ENCODE results near the gene CDC25B. TPM values are rescaled to one million over a fixed set of nuclear protein-coding genes. Genes with fewer than 3 reads are reported as not detected.

Gene CDC25B
- total and polyA plus RNA-seq, 2 of the 13 experiments (the other 11 are each of a cell fraction or from before 2014, with no cell fraction given) = 14.5 to 19.4 TPM

DNA sequence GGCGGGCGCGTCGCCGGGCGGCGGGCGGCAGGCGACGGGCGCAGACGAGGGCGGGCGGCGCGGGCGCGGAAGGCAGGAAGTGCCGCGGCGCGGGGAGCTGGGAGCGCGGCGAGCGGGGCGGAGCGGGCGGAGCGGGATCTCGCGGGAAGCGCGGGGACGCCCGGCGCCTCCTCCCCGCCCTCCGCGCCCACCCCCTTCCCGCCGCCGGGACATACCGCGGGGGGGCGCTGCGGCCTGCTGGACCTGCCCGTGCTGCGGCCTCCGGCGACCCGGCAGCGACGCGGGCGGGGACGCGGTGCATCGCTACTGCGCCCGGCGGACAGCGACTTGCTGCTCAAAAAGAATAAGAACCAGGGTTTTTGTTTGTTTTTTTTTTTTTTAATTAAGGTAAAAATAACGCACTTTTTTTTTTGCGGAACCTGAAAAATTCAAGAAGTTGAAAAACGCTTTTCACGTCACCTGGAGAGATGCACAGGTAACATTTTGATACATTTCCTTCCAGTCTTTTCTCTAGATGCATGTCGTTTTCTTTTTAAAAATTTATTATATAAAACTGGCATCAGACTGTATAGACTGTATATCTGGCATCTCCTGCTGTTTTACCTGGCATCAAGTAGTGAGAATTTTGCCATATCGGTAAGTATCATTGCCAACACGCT lies 9.3 kb upstream of the CDC25B start, which contains the start of gene CENPB (continued):
- peak; percentile 84 for TF ChIP-seq ZMYM4 (CRISPR knock-in tag; IDR thresholded peaks at IDR 0.05)
- TF ChIP-seq RFXANK (CRISPR knock-in tag; IDR thresholded peaks at IDR 0.05) = no peak
- TF ChIP-seq MLX (CRISPR knock-in tag; IDR thresholded peaks at IDR 0.05) = 0 out of 2 replicates have a peak, but pooled peaks have one; percentile 23
- TF ChIP-seq, protein P1, sequence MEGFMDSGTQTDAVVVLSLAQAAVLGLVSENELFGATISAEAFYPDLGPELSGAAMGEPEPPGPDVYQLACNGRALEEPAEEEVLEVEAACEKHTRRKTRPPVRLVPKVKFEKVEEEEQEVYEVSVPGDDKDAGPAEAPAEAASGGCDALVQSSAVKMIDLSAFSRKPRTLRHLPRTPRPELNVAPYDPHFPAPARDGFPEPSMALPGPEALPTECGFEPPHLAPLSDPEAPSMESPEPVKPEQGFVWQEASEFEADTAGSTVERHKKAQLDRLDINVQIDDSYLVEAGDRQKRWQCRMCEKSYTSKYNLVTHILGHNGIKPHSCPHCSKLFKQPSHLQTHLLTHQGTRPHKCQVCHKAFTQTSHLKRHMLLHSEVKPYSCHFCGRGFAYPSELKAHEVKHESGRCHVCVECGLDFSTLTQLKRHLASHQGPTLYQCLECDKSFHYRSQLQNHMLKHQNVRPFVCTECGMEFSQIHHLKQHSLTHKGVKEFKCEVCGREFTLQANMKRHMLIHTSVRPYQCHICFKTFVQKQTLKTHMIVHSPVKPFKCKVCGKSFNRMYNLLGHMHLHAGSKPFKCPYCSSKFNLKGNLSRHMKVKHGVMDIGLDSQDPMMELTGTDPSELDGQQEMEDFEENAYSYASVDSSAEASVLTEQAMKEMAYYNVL (CRISPR knock-in tag; IDR thresholded peaks at IDR 0.05; ENCODE audit: borderline replicate concordance) = peak; percentile 17; the same call in 1 of the 2 replicates
- no peak for TF ChIP-seq KDM6A (CRISPR knock-in tag; IDR thresholded peaks at IDR 0.05; ENCODE audit: low read depth)
- TF ChIP-seq ZNF441 (CRISPR knock-in tag; IDR thresholded peaks at IDR 0.05; ENCODE audit: borderline replicate concordance) = peak; percentile 73
- TF ChIP-seq ZNF850 (CRISPR knock-in tag; conservative IDR thresholded peaks at IDR 0.05) = no peak
- TF ChIP-seq ZSCAN12 (CRISPR knock-in tag; IDR thresholded peaks at IDR 0.05) = no peak
- TF ChIP-seq ZNF574 (CRISPR knock-in tag; IDR thresholded peaks at IDR 0.05) = peak; percentile 61
- peak; percentile 66 for TF ChIP-seq HNRNPLL (IDR thresholded peaks at IDR 0.05; ENCODE audit: low read depth, low read length, poor library complexity, severe bottlenecking)
- TF ChIP-seq ZNF234 (CRISPR knock-in tag; conservative IDR thresholded peaks at IDR 0.05) = no peak
- TF ChIP-seq NR3C1 (CRISPR knock-in tag; IDR thresholded peaks at IDR 0.05) = no peak
- no peak for TF ChIP-seq ZBTB26 (CRISPR knock-in tag; IDR thresholded peaks at IDR 0.05; ENCODE audit: borderline replicate concordance)
- TF ChIP-seq ZNF33B (CRISPR knock-in tag; IDR thresholded peaks at IDR 0.05) = no peak
- TF ChIP-seq PAF1 (CRISPR knock-in tag; IDR thresholded peaks at IDR 0.05) = no peak
- TF ChIP-seq FOSL1 (CRISPR knock-in tag; IDR thresholded peaks at IDR 0.05; ENCODE audit: borderline replicate concordance) = no peak
- 0 out of 2 replicates have a peak, but pooled peaks have one; percentile 41 for TF ChIP-seq FOXK1 (CRISPR knock-in tag; IDR thresholded peaks at IDR 0.05; ENCODE audit: borderline replicate concordance, low read depth)
- peak; percentile 44; the same call in 1 of the 2 replicates for TF ChIP-seq ETV5 (CRISPR knock-in tag; IDR thresholded peaks at IDR 0.05; ENCODE audit: borderline replicate concordance)
- TF ChIP-seq ZNF660 (CRISPR knock-in tag; IDR thresholded peaks at IDR 0.05; ENCODE audit: borderline replicate concordance, low read depth) = no peak
- TF ChIP-seq SOX6 (IDR thresholded peaks at IDR 0.05) = no peak
- no peak for TF ChIP-seq SOX6 (CRISPR knock-in tag; IDR thresholded peaks at IDR 0.05)
- TF ChIP-seq GABPA (IDR thresholded peaks at IDR 0.05; ENCODE audit: low read depth, low read length) = peak; percentile 55
- no peak for TF ChIP-seq GABPA (CRISPR knock-in tag; IDR thresholded peaks at IDR 0.05; ENCODE audit: low read depth)
- TF ChIP-seq, protein P2, sequence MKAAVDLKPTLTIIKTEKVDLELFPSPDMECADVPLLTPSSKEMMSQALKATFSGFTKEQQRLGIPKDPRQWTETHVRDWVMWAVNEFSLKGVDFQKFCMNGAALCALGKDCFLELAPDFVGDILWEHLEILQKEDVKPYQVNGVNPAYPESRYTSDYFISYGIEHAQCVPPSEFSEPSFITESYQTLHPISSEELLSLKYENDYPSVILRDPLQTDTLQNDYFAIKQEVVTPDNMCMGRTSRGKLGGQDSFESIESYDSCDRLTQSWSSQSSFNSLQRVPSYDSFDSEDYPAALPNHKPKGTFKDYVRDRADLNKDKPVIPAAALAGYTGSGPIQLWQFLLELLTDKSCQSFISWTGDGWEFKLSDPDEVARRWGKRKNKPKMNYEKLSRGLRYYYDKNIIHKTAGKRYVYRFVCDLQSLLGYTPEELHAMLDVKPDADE (CRISPR knock-in tag; IDR thresholded peaks at IDR 0.05) = no peak

Data from HepG2 (cell line).